GM23338 (cell line): ENCODE data around the gene GNAO1. TPM values are rescaled to one million over a fixed set of nuclear protein-coding genes. Genes with fewer than 3 reads are reported as not detected.

ENCODE experiments used
- ATAC-seq: fragments of 200-7000 bp; cut with Tn5 transposase; 3 replicates; pipeline ENCODE4 v1.9.1; 2020
- DNase-seq: peaks from one replicate; pipeline ENCODE4 v3.0.0-alpha.2; 2015; ENCODE audit warnings: low spot score
- H2AFZ ChIP-seq: fragments of 200-600 bp; sonication (generic); 2 replicates; pipeline ENCODE4 v1.8.0; 2016; ENCODE audit warnings: antibody characterized with exemption, mild to moderate bottlenecking, moderate library complexity
- H3F3A ChIP-seq: fragments of 200-600 bp; sonication (generic); replicated peaks from 2 replicates; pipeline ENCODE4 v1.8.0; 2017; ENCODE audit warnings: antibody characterized with exemption, mixed run types, low read depth
- H3K27ac ChIP-seq: fragments of 200-600 bp; sonication (generic); 2 replicates; pipeline ENCODE4 v1.6.1; 2016; ENCODE audit warnings: low read depth
- H3K27me3 ChIP-seq: fragments of 200-600 bp; sonication (generic); 2 replicates; pipeline ENCODE4 v1.8.0; 2016; ENCODE audit warnings: mild to moderate bottlenecking, mixed run types, moderate library complexity; ENCODE audit not compliant: insufficient read depth
- H3K36me3 ChIP-seq: fragments of 200-600 bp; sonication (generic); 2 replicates; pipeline ENCODE4 v1.8.0; 2016; ENCODE audit warnings: mild to moderate bottlenecking; ENCODE audit not compliant: insufficient read depth
- H3K4me1 ChIP-seq: fragments of 200-600 bp; sonication (generic); 2 replicates; pipeline ENCODE4 v1.8.0; 2016; ENCODE audit warnings: mild to moderate bottlenecking, moderate library complexity; ENCODE audit not compliant: insufficient read depth
- H3K4me2 ChIP-seq: fragments of 200-600 bp; sonication (generic); 2 replicates; pipeline ENCODE4 v1.7.1; 2017; ENCODE audit warnings: mixed run types
- H3K4me3 ChIP-seq: fragments of 200-600 bp; sonication (generic); 2 replicates; pipeline ENCODE4 v1.6.1; 2016; ENCODE audit warnings: mixed run types
- H3K79me2 ChIP-seq: fragments of 200-600 bp; sonication (generic); replicated peaks from 2 replicates; pipeline ENCODE4 v1.8.0; 2017; ENCODE audit warnings: mild to moderate bottlenecking; ENCODE audit not compliant: insufficient read depth
- H3K9me2 ChIP-seq: fragments of 200-600 bp; sonication (generic); 2 replicates; pipeline ENCODE4 v1.8.0; 2017; ENCODE audit not compliant: insufficient read depth
- H4K20me1 ChIP-seq: fragments of 200-600 bp; sonication (generic); replicated peaks from 2 replicates; pipeline ENCODE4 v1.8.0; 2017; ENCODE audit warnings: mild to moderate bottlenecking; ENCODE audit not compliant: insufficient read depth
- H3K27ac Mint-ChIP-seq: 2 replicates; pipeline ENCODE4 v1.8.0; 2020; ENCODE audit warnings: inconsistent platforms, mild to moderate bottlenecking, moderate library complexity, mixed read lengths
- H3K27me3 Mint-ChIP-seq: 3 replicates; pipeline ENCODE4 v1.8.0; 2022; ENCODE audit warnings: low read depth, mild to moderate bottlenecking, moderate library complexity, mixed read lengths, inconsistent platforms; ENCODE audit not compliant: insufficient read depth, poor library complexity
- H3K36me3 Mint-ChIP-seq: 3 replicates; pipeline ENCODE4 v1.8.0; 2021; ENCODE audit warnings: low read depth, mild to moderate bottlenecking, inconsistent platforms, moderate library complexity, mixed read lengths
- H3K4me1 Mint-ChIP-seq: 3 replicates; pipeline ENCODE4 v1.8.0; 2020; ENCODE audit warnings: mild to moderate bottlenecking, inconsistent platforms, mixed read lengths
- H3K4me3 Mint-ChIP-seq: 3 replicates; pipeline ENCODE4 v1.8.0; 2021; ENCODE audit warnings: moderate library complexity, mild to moderate bottlenecking, inconsistent platforms, mixed read lengths
- H3K9me3 Mint-ChIP-seq: 3 replicates; pipeline ENCODE4 v1.8.0; 2020; ENCODE audit warnings: moderate library complexity, mild to moderate bottlenecking, inconsistent platforms, mixed read lengths
- CREB1 ChIP-seq: fragments of 250-450 bp; sonication (Bioruptor Pico); IDR thresholded peaks from 2 replicates; pipeline ENCODE4 v1.5.0; 2020; ENCODE audit warnings: low read depth, mild to moderate bottlenecking, moderate library complexity
- CTCF ChIP-seq, 2 experiments: fragments of 200-600 bp in 1 of 2; sonication (generic) in 1 of 2; conservative IDR thresholded peaks; 2 replicates each; pipeline versions ENCODE4 v1.5.1 to v1.6.1; 2016 to 2017; ENCODE audit warnings: antibody characterized with exemption in 2 of 2, low read depth in 2 of 2, mild to moderate bottlenecking in 2 of 2, moderate library complexity in 1 of 2
- EZH2 ChIP-seq: fragments of 200-600 bp; sonication (generic); IDR thresholded peaks from one replicate; pipeline ENCODE4 v1.8.0; 2017; ENCODE audit warnings: antibody characterized with exemption, mild to moderate bottlenecking, low read depth; ENCODE audit not compliant: unreplicated experiment
- EZH2phosphoT487 ChIP-seq: fragments of 200-600 bp; sonication (generic); IDR thresholded peaks from one replicate; pipeline ENCODE4 v1.8.1; 2018; ENCODE audit warnings: antibody characterized with exemption; ENCODE audit not compliant: unreplicated experiment
- JUNB ChIP-seq: IDR thresholded peaks from one replicate; pipeline ENCODE4 v1.6.1; 2016; ENCODE audit warnings: antibody characterized with exemption; ENCODE audit not compliant: unreplicated experiment
- REST ChIP-seq: IDR thresholded peaks from one replicate; pipeline ENCODE4 v1.6.1; 2018; ENCODE audit warnings: antibody characterized with exemption; ENCODE audit not compliant: unreplicated experiment
- STAT1 ChIP-seq: IDR thresholded peaks from one replicate; pipeline ENCODE4 v1.6.1; 2016; ENCODE audit warnings: antibody characterized with exemption; ENCODE audit not compliant: unreplicated experiment
- ZNF462 ChIP-seq: fragments of 250-450 bp; sonication (Bioruptor Pico); IDR thresholded peaks from 2 replicates; pipeline ENCODE4 v1.5.0; 2020; ENCODE audit warnings: mild to moderate bottlenecking, moderate library complexity
- polyA plus RNA-seq: library from polyadenylated mRNA; unstranded; fragments of >200 nt; fragmentation: Nextera tagmentation; extraction: Ambion mirVana; gene quantifications from 2 replicates; pipeline ENCODE4 v1.2.1, GENCODE V29; 2016
- total RNA-seq: library from RNA; depleted of rRNA; stranded (reverse); fragments of >200 nt; shearing (Covaris generic); gene quantifications from 2 replicates; pipeline ENCODE4 v1.2.3, GENCODE V29; 2014

Gene GNAO1
- total and polyA plus RNA-seq, 2 experiments from 2014 or later, result 6.5 to 24.8 TPM

- no peak for TF ChIP-seq CTCF (conservative IDR thresholded peaks at IDR 0.05; ENCODE audit: low read depth in 2 of 2)
- no peak for TF ChIP-seq EZH2phosphoT487
Observed at GRCh38 chr16:56228476-56228875, 37.2 kb downstream of the GNAO1 start (continued).

GRCh38 chr16:56233795-56234566, 42.7 kb downstream of the GNAO1 start:
- H3K4me3 ChIP-seq, result no peak overlapping the region
- no peak overlapping the region for H3K4me3 Mint-ChIP-seq
- H3K79me2 ChIP-seq, result no peaks in the 10 kb centered on the region
- no peaks in the 10 kb centered on the region for H3K27me3 ChIP-seq
- H3K36me3 Mint-ChIP-seq, result no peaks in the 10 kb centered on the region
- no peaks in the 10 kb centered on the region for H3F3A ChIP-seq
- H3K27ac Mint-ChIP-seq, result no peak overlapping the region
- H4K20me1 ChIP-seq, result peaks cover 4% of the 10 kb centered on the region; the same call in 1 of the 2 replicates
- no peaks in the 10 kb centered on the region for H3K9me3 Mint-ChIP-seq
- TF ChIP-seq JUNB (no peak), EZH2 (no peak), EZH2phosphoT487 (no peak), STAT1 (no peak), CTCF (conservative IDR thresholded peaks at IDR 0.05; ENCODE audit: low read depth in 2 of 2) (no peak), CREB1 (CRISPR knock-in tag) (no peak), ZNF462 (CRISPR knock-in tag) (no peak), REST (no peak)
- no peak overlapping the region for H2AFZ ChIP-seq
- no peak for DNase-seq
- H3K4me1 Mint-ChIP-seq, result peaks cover 21% of the 10 kb centered on the region
- ATAC-seq, result no peak
- no peaks in the 10 kb centered on the region for H3K9me2 ChIP-seq
- no peaks in the 10 kb centered on the region for H3K36me3 ChIP-seq
- H3K4me2 ChIP-seq, result no peak overlapping the region
- H3K4me1 ChIP-seq, result peaks cover 9% of the 10 kb centered on the region
- no peak overlapping the region for H3K27ac ChIP-seq
- no peaks in the 10 kb centered on the region for H3K27me3 Mint-ChIP-seq
